ENCODE results near the gene HIRIP3.

GRCh38 chr16:29996766-29997250, 1.4 kb upstream of the HIRIP3 start:
- TF ChIP-seq MYC (IDR thresholded peaks at IDR 0.05; ENCODE audit: low read depth, low read length) (no peak), POLR2AphosphoS5 (IDR thresholded peaks at IDR 0.05; ENCODE audit: insufficient read depth, low read depth, low read length) (no peak)
